ENCODE data around the gene HSD17B12.
A peak's percentile ranks its signal among the peaks of the same experiment; 100 is the strongest.

HSD17B12 gene

GRCh38 chr11:43735115-43735514, 54.6 kb downstream of the HSD17B12 start:
- TF ChIP-seq OSR1 (CRISPR knock-in tag; IDR thresholded peaks at IDR 0.05) = no peak
- TF ChIP-seq RARB (CRISPR knock-in tag; IDR thresholded peaks at IDR 0.05) = no peak
- ATAC-seq = no peak

- TF ChIP-seq ARNTL (CRISPR knock-in tag; IDR thresholded peaks at IDR 0.05; ENCODE audit: borderline replicate concordance, low read depth) (no peak), GLIS3 (CRISPR knock-in tag; IDR thresholded peaks at IDR 0.05) (no peak), OSR1 (CRISPR knock-in tag; IDR thresholded peaks at IDR 0.05) (no peak), TOX (CRISPR knock-in tag; IDR thresholded peaks at IDR 0.05; ENCODE audit: borderline replicate concordance) (no peak), SNAI2 (CRISPR knock-in tag; IDR thresholded peaks at IDR 0.05) (no peak), CREB5 (CRISPR knock-in tag; IDR thresholded peaks at IDR 0.05; ENCODE audit: low read depth) (no peak), ZC3H10 (CRISPR knock-in tag; IDR thresholded peaks at IDR 0.05) (no peak), ZNF565 (CRISPR knock-in tag; conservative IDR thresholded peaks at IDR 0.05; ENCODE audit: low read depth) (no peak), RARB (CRISPR knock-in tag; IDR thresholded peaks at IDR 0.05) (no peak), ZFP30 (CRISPR knock-in tag; IDR thresholded peaks at IDR 0.05) (no peak)
- no peak for ATAC-seq
These were observed 55.4 kb downstream of the HSD17B12 start for GRCh38 chr11:43735961-43736360.

- peak; percentile 25; the same call in 2 of the 3 replicates for ATAC-seq
- TF ChIP-seq ZNF70 (CRISPR knock-in tag; IDR thresholded peaks at IDR 0.05) = no peak
- no peak for TF ChIP-seq ZNF565 (CRISPR knock-in tag; conservative IDR thresholded peaks at IDR 0.05; ENCODE audit: low read depth)
- TF ChIP-seq ZFP3 (CRISPR knock-in tag; IDR thresholded peaks at IDR 0.05) = no peak
- no peak for TF ChIP-seq ESRRG (CRISPR knock-in tag; IDR thresholded peaks at IDR 0.05)
- TF ChIP-seq RARB (CRISPR knock-in tag; IDR thresholded peaks at IDR 0.05) = no peak
- no peak for TF ChIP-seq POU6F1 (CRISPR knock-in tag; IDR thresholded peaks at IDR 0.05; ENCODE audit: borderline replicate concordance, low read depth)
- no peak for TF ChIP-seq BACH2 (CRISPR knock-in tag; IDR thresholded peaks at IDR 0.05; ENCODE audit: borderline replicate concordance)
- no peak for TF ChIP-seq TOX (CRISPR knock-in tag; IDR thresholded peaks at IDR 0.05; ENCODE audit: borderline replicate concordance)
- TF ChIP-seq PPARA (CRISPR knock-in tag; IDR thresholded peaks at IDR 0.05; ENCODE audit: borderline replicate concordance) = no peak
- no peak for TF ChIP-seq ZC3H10 (CRISPR knock-in tag; IDR thresholded peaks at IDR 0.05)
- TF ChIP-seq TSHZ2 (CRISPR knock-in tag; IDR thresholded peaks at IDR 0.05) = no peak
- no peak for TF ChIP-seq CREB5 (CRISPR knock-in tag; IDR thresholded peaks at IDR 0.05; ENCODE audit: low read depth)
These were observed 56.1 kb downstream of the HSD17B12 start for GRCh38 chr11:43736502-43737200.

GRCh38 chr11:43737201-43737590, 56.7 kb downstream of the HSD17B12 start:
- ATAC-seq = no peak; the same call in 2 of the 3 replicates
- no peak for TF ChIP-seq TSHZ2 (CRISPR knock-in tag; IDR thresholded peaks at IDR 0.05)
- no peak for TF ChIP-seq ARNTL (CRISPR knock-in tag; IDR thresholded peaks at IDR 0.05; ENCODE audit: borderline replicate concordance, low read depth)
- TF ChIP-seq ZFP30 (CRISPR knock-in tag; IDR thresholded peaks at IDR 0.05) = no peak
- TF ChIP-seq ZNF70 (CRISPR knock-in tag; IDR thresholded peaks at IDR 0.05) = no peak
- no peak for TF ChIP-seq TCF4 (CRISPR knock-in tag; IDR thresholded peaks at IDR 0.05; ENCODE audit: borderline replicate concordance)
- TF ChIP-seq TOX (CRISPR knock-in tag; IDR thresholded peaks at IDR 0.05; ENCODE audit: borderline replicate concordance) = no peak
- no peak for TF ChIP-seq ZNF565 (CRISPR knock-in tag; conservative IDR thresholded peaks at IDR 0.05; ENCODE audit: low read depth)
- TF ChIP-seq POU6F1 (CRISPR knock-in tag; IDR thresholded peaks at IDR 0.05; ENCODE audit: borderline replicate concordance, low read depth) = no peak
- TF ChIP-seq PPARA (CRISPR knock-in tag; IDR thresholded peaks at IDR 0.05; ENCODE audit: borderline replicate concordance) = no peak
- TF ChIP-seq ISL1 (CRISPR knock-in tag; IDR thresholded peaks at IDR 0.05) = no peak
- TF ChIP-seq CSDC2 (CRISPR knock-in tag; IDR thresholded peaks at IDR 0.05) = no peak
- no peak for TF ChIP-seq GLIS3 (CRISPR knock-in tag; IDR thresholded peaks at IDR 0.05)
